GM13977 (cell line): ENCODE data around the gene ALPP.
A peak's percentile ranks its signal among the peaks of the same experiment; 100 is the strongest.
"Not testable (repeated sequence)": the region's sequence is repeated elsewhere in the genome, so short reads cannot be mapped to it uniquely, and the experiment has no call there.

Experiments
- DNase-seq: peaks from one replicate; pipeline ENCODE4 v3.0.0; 2012; ENCODE audit warnings: low spot score
- CTCF ChIP-seq: IDR thresholded peaks from 2 replicates; pipeline ENCODE4 v1.5.1; 2012; ENCODE audit warnings: mild to moderate bottlenecking, control low read depth; ENCODE audit not compliant: insufficient read depth; ENCODE audit errors: extremely low read depth, missing control alignments
- in situ Hi-C: fragments of 300-500 bp; cut with MboI; formaldehyde crosslinking; loops from one replicate; pipeline ENCODE4 v1.12.0; 2022; ENCODE audit warnings: low sequenced_read_pairs, low pct_unique_long_range_greater_than_20kb, mixed read lengths, inconsistent platforms; ENCODE audit not compliant: unreplicated experiment

Gene ALPP

DNA sequence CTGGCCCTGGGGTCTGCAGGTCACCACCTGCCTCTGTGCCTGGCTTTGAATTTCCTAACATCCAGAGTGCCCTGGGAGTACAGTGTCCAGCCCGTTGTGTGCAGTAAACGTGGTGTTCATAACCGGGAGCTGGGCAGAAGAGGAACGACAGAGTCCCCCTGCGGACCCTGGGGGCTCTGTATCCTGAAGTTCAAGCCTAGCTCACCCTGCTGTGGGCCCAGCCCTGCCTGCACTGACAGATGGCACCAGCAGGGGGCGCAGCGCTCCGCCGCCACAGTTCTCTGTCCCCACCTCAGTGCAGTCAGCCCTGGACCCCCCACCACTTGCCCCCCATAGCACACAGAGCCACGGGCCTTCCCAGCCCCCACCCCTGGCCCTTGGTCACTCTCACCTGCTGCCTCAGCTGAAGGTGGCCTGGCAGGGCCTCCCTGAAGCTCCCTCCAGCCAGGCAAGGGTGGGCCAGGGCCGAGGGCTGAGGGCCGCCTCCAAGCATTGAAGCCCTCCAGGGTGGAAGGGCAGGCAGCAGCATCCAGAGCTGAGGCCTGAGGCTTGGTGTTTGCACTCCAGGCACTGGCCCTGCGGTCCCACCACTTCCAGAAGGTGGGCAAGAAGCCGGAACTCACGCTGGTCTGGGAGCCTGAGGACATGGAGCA is 43.2 kb upstream of the ALPP start:
- in situ Hi-C loops: not testable (repeated sequence)

GRCh38 chr2:232335859-232336215 is 42.7 kb upstream of the ALPP start:
- DNase-seq: no peak
- in situ Hi-C loops: no loop called here
- no peak for TF ChIP-seq CTCF

More for the DNA sequence above, 43.2 kb upstream of the ALPP start:
- peak; percentile 24 for TF ChIP-seq CTCF
- not testable (repeated sequence) for DNase-seq

- in situ Hi-C loops: no loop called here
- TF ChIP-seq CTCF: no peak
- DNase-seq: no peak
Observed at GRCh38 chr2:232336241-232336736, 42.3 kb upstream of the ALPP start.

DNA sequence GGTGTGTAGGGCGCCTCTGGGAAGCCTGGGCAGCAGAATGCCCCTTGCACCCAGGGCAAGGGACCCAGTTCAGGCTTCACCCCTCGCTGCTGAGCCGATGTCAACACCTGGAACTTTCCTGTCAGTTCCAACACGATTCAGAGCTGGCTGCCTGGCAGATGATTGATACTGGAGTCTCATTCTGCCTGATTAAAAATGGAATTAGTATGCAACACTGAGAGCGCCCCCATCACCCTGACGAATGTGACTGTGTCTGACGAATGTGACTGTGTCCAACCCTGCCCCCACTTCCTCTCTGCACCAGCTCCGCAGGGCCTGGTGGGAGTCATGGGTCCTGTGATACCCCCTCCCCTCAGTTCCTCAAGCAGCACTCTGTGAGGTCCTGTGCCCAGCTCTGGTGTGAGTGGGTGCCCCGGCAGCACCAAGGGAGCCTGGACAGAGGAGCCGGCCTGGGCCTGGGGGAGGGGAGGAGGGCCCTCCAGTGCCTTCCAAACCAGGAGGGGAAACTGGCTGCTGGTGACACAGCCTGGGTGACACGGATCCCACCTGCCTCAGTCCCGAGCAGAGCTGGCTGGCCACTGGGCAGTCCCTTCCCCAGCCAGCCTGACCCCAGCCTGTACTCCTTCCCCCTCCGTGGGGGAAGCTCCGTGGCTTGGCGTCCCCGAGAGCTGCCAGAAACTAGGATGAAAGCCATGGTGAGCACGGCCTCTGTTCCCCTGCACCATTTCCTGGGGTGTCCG is 41.4 kb upstream of the ALPP start:
- in situ Hi-C loops: no loop called here
- DNase-seq: no peak
- no peak for TF ChIP-seq CTCF

- in situ Hi-C loops, DNase-seq: not testable (repeated sequence)
Observed at GRCh38 chr2:232338094-232338758, 40.3 kb upstream of the ALPP start.

GRCh38 chr2:232338759-232339106 is 39.8 kb upstream of the ALPP start:
- in situ Hi-C loops: no loop called here
- no peak for TF ChIP-seq CTCF

More at GRCh38 chr2:232338759-232339106, 39.8 kb upstream of the ALPP start:
- no peak for DNase-seq
